ENCODE results near the gene TBC1D24.

DNA sequence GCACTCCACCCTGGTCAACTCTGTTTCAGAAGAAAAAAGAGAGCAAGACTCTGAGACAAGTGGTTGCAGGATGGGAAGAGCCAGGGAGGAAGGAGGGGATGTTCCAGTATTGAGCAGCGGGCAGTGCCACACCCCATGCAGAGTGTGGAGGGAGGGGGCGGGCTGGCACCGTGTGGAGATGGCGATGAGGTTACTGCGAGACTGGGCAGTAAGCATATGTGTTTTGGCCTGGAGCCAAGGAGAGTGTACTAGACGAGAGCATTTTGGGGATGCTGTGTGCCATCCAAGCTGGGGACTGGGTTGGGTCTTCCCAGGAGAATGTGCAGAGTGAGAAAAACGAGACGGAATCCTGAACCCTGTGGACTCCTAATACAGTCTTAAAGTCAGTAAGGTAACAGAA lies 3.4 kb downstream of the TBC1D24 start:
- TF ChIP-seq TCF12 (IDR thresholded peaks at IDR 0.05) (no peak), TEAD4 (IDR thresholded peaks at IDR 0.05; ENCODE audit: borderline replicate concordance, insufficient read depth) (no peak), RCOR1 (IDR thresholded peaks at IDR 0.05; ENCODE audit: low read length) (no peak), CTCF (IDR thresholded peaks at IDR 0.05) (no peak), USF2 (IDR thresholded peaks at IDR 0.05; ENCODE audit: borderline replicate concordance, low read depth, low read length) (no peak), GABPA (IDR thresholded peaks at IDR 0.05; ENCODE audit: low read depth) (no peak), SIN3A (IDR thresholded peaks at IDR 0.05; ENCODE audit: borderline replicate concordance, low read depth, low read length) (no peak), POLR2AphosphoS5 (IDR thresholded peaks at IDR 0.05; ENCODE audit: low read depth, low read length) (no peak), FOXJ3 (CRISPR knock-in tag; IDR thresholded peaks at IDR 0.05) (no peak), EZH2phosphoT487 (IDR thresholded peaks at IDR 0.05; ENCODE audit: borderline replicate concordance, low read depth) (no peak)
